SU-DHL-6 (cell line): ENCODE data around the gene SEH1L.

Experiments used
- CTCF ChIP-seq: fragments of 200-600 bp; sonication (generic); IDR thresholded peaks from one replicate; pipeline ENCODE4 v1.5.1; 2017; ENCODE audit warnings: antibody characterized with exemption, mild to moderate bottlenecking, low read length, moderate library complexity; ENCODE audit not compliant: insufficient read depth, poor library complexity, severe bottlenecking
- EZH2phosphoT487 ChIP-seq: fragments of 200-600 bp; sonication (generic), shearing (Covaris generic); conservative IDR thresholded peaks from 2 replicates; pipeline ENCODE4 v1.6.1; 2018; ENCODE audit warnings: mild to moderate bottlenecking, antibody characterized with exemption, low read length, moderate library complexity, mixed read lengths

GRCh38 chr18:12991821-12992179 lies 44.0 kb downstream of the SEH1L start:
- TF ChIP-seq CTCF = no peak
- TF ChIP-seq EZH2phosphoT487 = no peak
